PC-3 (cell line): Measurements from ENCODE around the gene CCSER1. TPM values are rescaled to one million over a fixed set of nuclear protein-coding genes. Genes with fewer than 3 reads are reported as not detected.
A peak's percentile ranks its signal among the peaks of the same experiment; 100 is the strongest.

Source experiments
- ATAC-seq: fragments of 200-7000 bp; cut with Tn5 transposase; 2 replicates; pipeline ENCODE4 v1.9.1; 2020; ENCODE audit warnings: mild to moderate bottlenecking, moderate library complexity
- BruUV-seq: library from RNA; stranded (reverse); fragments of 400-500 nt; replicated peaks from 2 replicates; lab custom pipeline; 2021; lab: Mats Ljungman, UMichigan
- CTCF ChIA-PET: fragments of 300-600 bp; sonication (Branson Sonifier 250); formaldehyde crosslinking; loops from one replicate; lab custom pipeline; 2022; ENCODE audit warnings: antibody characterized with exemption; lab: Charles Lee
- POLR2A ChIA-PET: fragments of 300-600 bp; sonication (Branson Sonifier 250); formaldehyde crosslinking; loops from one replicate; lab custom pipeline; 2022; ENCODE audit warnings: antibody characterized with exemption; ENCODE audit not compliant: unreplicated experiment; lab: Charles Lee
- DNase-seq: peaks from one replicate; pipeline ENCODE4 v3.0.0-alpha.2; 2015
- H2AFZ ChIP-seq: fragments of 300-600 bp; sonication (generic); 2 replicates; pipeline ENCODE4 v1.6.0; 2016; ENCODE audit warnings: antibody characterized with exemption, low read length
- H3F3A ChIP-seq: fragments of 300-600 bp; sonication (generic); one replicate; pipeline ENCODE4 v1.6.0; 2017; ENCODE audit warnings: antibody characterized with exemption, low read length, control low read depth, mild to moderate bottlenecking; ENCODE audit not compliant: unreplicated experiment
- H3K27ac ChIP-seq: fragments of 300-600 bp; sonication (generic); 2 replicates; pipeline ENCODE4 v1.5.1; 2016; ENCODE audit warnings: mild to moderate bottlenecking, low read length
- H3K27me3 ChIP-seq: fragments of 300-600 bp; sonication (generic); 2 replicates; pipeline ENCODE4 v1.6.1; 2016; ENCODE audit warnings: low read length, mixed read lengths
- H3K36me3 ChIP-seq: fragments of 300-600 bp; sonication (generic); 2 replicates; pipeline ENCODE4 v1.6.1; 2016; ENCODE audit warnings: low read depth, mixed run types, low read length, mixed read lengths
- H3K4me1 ChIP-seq: fragments of 300-600 bp; sonication (generic); 2 replicates; pipeline ENCODE4 v1.5.1; 2016; ENCODE audit warnings: low read length; ENCODE audit not compliant: insufficient read depth
- H3K4me2 ChIP-seq: fragments of 300-600 bp; sonication (generic); 2 replicates; pipeline ENCODE4 v1.6.0; 2016; ENCODE audit warnings: low read length
- H3K4me3 ChIP-seq: fragments of 300-600 bp; sonication (generic); 2 replicates; pipeline ENCODE4 v1.5.1; 2016; ENCODE audit warnings: mild to moderate bottlenecking, low read length, mixed read lengths
- H3K79me2 ChIP-seq: fragments of 300-600 bp; sonication (generic); 2 replicates; pipeline ENCODE4 v1.6.1; 2017; ENCODE audit warnings: low read length, mixed read lengths
- H3K9ac ChIP-seq: fragments of 300-600 bp; sonication (generic); 2 replicates; pipeline ENCODE4 v1.6.0; 2016; ENCODE audit warnings: mild to moderate bottlenecking, low read length
- H3K9me2 ChIP-seq: fragments of 300-600 bp; sonication (generic); replicated peaks from 2 replicates; pipeline ENCODE4 v1.6.1; 2016; ENCODE audit warnings: mixed run types, low read length, mixed read lengths
- H3K9me3 ChIP-seq: fragments of 300-600 bp; sonication (generic); 2 replicates; pipeline ENCODE4 v1.6.1; 2016; ENCODE audit warnings: low read length, mixed read lengths
- H4K20me1 ChIP-seq: fragments of 300-600 bp; sonication (generic); 2 replicates; pipeline ENCODE4 v1.6.1; 2016; ENCODE audit warnings: low read length, mixed read lengths
- CTCF ChIP-seq: fragments of 300-600 bp; sonication (generic); conservative IDR thresholded peaks from 2 replicates; pipeline ENCODE4 v1.5.1; 2017; ENCODE audit warnings: antibody characterized with exemption, low read depth, mild to moderate bottlenecking, low read length
- EZH2 ChIP-seq: fragments of 300-600 bp; sonication (generic); IDR thresholded peaks from one replicate; pipeline ENCODE4 v1.6.1; 2017; ENCODE audit warnings: antibody characterized with exemption, mild to moderate bottlenecking, low read length; ENCODE audit not compliant: unreplicated experiment
- EZH2phosphoT487 ChIP-seq: fragments of 300-600 bp; sonication (generic); IDR thresholded peaks from 2 replicates; pipeline ENCODE4 v1.6.1; 2018; ENCODE audit warnings: mild to moderate bottlenecking, antibody characterized with exemption, low read length, borderline replicate concordance
- intact Hi-C: fragments of 100-400 bp; cut with micrococcal nuclease; formaldehyde crosslinking; loops from 2 replicates; pipeline ENCODE4 v1.9.0; 2023
- total RNA-seq: library from RNA; depleted of rRNA; stranded (reverse); fragments of >200 nt; gene quantifications from 2 replicates; pipeline ENCODE4 v1.2.3, GENCODE V29; 2014

The CCSER1 gene
- total RNA-seq, 1 experiment from 2014 or later = 6.0 TPM

DNA sequence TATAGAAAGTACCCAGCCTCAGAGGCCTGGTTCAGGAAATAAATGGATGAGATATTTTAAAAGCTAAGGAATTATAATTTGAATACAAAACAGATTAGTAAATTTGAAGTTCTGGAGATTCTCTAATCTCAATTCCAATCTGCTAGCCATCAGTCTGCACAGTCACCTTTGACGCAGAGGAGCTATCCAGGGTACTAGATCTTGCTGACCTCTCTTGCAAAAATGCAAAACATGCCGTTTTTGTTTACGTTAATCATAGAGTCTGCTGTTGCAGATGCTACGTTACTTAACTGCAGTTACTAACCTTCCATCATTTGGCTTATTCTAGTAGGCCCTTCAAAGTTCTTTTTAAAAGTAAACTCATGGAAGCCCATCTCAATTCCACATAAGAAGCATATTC, 10.4 kb downstream of the CCSER1 start:
- Histone ChIP-seq H3K9me2 (no peaks in the 10 kb centered on the region), H3K27ac (no peak overlapping the region), H3K36me3 (no peaks in the 10 kb centered on the region), H4K20me1 (no peaks in the 10 kb centered on the region), H3K4me1 (no peaks in the 10 kb centered on the region), H3F3A (no peaks in the 10 kb centered on the region), H3K4me3 (no peak overlapping the region), H3K4me2 (no peak overlapping the region), H3K27me3 (no peaks in the 10 kb centered on the region), H3K79me2 (no peaks in the 10 kb centered on the region), H3K9me3 (no peaks in the 10 kb centered on the region), H3K9ac (no peak overlapping the region), H2AFZ (no peak overlapping the region)
- no peak for TF ChIP-seq CTCF
- no peak for TF ChIP-seq EZH2phosphoT487
- no peak for TF ChIP-seq EZH2
- no peak for ATAC-seq
- ChIA-PET POLR2A (no interaction called here), CTCF (no interaction called here)
- no TSS peak for BruUV-seq
- DNase-seq = peak; percentile 44
- intact Hi-C loops = no loop called here

DNA sequence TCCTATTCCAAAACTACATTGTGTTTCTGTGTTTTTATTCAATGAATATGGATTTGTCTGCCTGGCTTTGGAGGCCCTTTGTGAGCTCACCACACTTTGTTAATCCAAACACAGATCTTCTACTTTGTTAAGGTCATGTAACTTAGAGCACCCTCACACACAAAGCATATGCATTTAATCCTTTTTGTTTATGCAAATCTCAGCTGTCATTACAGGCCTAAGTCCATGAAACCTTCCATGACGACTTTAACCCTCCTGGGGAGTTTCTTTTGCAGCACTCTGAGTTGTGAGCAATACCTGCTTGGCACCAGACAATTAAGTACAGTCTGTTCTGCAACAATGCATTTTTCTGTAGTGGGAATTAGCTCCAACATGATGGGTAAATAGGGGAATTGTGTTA, 14.9 kb downstream of the CCSER1 start:
- Histone ChIP-seq H3F3A (no peaks in the 10 kb centered on the region), H3K9me2 (no peaks in the 10 kb centered on the region), H3K27me3 (no peaks in the 10 kb centered on the region), H3K79me2 (no peaks in the 10 kb centered on the region), H4K20me1 (no peaks in the 10 kb centered on the region), H3K9me3 (no peaks in the 10 kb centered on the region), H3K4me2 (no peak overlapping the region), H3K4me1 (no peaks in the 10 kb centered on the region), H3K36me3 (no peaks in the 10 kb centered on the region), H3K4me3 (no peak overlapping the region), H3K27ac (no peak overlapping the region), H3K9ac (no peak overlapping the region), H2AFZ (no peak overlapping the region)
- DNase-seq (no peak), ATAC-seq (no peak)
- ChIA-PET POLR2A (no interaction called here), CTCF (no interaction called here)
- BruUV-seq = no TSS peak
- TF ChIP-seq EZH2 = no peak
- no peak for TF ChIP-seq CTCF
- TF ChIP-seq EZH2phosphoT487 = no peak
- intact Hi-C loops = no loop called here

DNA sequence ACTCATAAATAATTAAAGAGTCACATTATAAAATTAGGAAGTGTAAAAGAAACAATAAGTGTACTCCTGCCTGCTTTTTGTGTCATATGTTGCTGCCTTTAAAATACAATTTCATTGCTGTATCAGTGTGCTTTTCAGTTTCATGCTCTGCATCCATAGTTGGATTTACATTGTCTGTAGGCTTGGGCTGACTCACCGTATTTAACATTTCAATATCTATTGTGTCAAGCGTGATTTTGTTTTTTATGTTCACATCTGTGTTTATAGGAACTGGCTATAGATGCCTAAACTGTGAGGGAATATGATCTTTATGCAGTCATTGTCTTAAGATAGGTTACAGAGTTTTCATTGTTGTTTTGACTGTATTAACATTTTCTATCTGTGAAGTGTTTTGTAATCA, 18.1 kb downstream of the CCSER1 start:
- BruUV-seq = no TSS peak
- Histone ChIP-seq H3K27me3 (no peaks in the 10 kb centered on the region), H3K4me2 (no peak overlapping the region), H3K79me2 (no peaks in the 10 kb centered on the region), H3K9me3 (no peaks in the 10 kb centered on the region), H3K4me3 (no peak overlapping the region), H3K9me2 (no peaks in the 10 kb centered on the region), H3K9ac (no peak overlapping the region), H3F3A (no peaks in the 10 kb centered on the region), H4K20me1 (no peaks in the 10 kb centered on the region), H3K27ac (no peak overlapping the region), H2AFZ (no peak overlapping the region), H3K4me1 (no peaks in the 10 kb centered on the region), H3K36me3 (no peaks in the 10 kb centered on the region)
- no peak for DNase-seq
- POLR2A ChIA-PET = no interaction called here
- no peak for ATAC-seq
- CTCF ChIA-PET = no interaction called here
- TF ChIP-seq CTCF = no peak
- no peak for TF ChIP-seq EZH2
- no peak for TF ChIP-seq EZH2phosphoT487
- intact Hi-C loops = no loop called here
